GM18868 (cell line): ENCODE measurements around the gene FOSB.
"Not testable (repeated sequence)": the region's sequence is repeated elsewhere in the genome, so short reads cannot be mapped to it uniquely, and the experiment has no call there.

Experiments used
- ATAC-seq: cut with Tn5 transposase; IDR thresholded peaks from one replicate; pipeline ENCODE4 v1.9.1; 2021; ENCODE audit warnings: mild to moderate bottlenecking, moderate library complexity; ENCODE audit not compliant: unreplicated experiment

FOSB gene

DNA sequence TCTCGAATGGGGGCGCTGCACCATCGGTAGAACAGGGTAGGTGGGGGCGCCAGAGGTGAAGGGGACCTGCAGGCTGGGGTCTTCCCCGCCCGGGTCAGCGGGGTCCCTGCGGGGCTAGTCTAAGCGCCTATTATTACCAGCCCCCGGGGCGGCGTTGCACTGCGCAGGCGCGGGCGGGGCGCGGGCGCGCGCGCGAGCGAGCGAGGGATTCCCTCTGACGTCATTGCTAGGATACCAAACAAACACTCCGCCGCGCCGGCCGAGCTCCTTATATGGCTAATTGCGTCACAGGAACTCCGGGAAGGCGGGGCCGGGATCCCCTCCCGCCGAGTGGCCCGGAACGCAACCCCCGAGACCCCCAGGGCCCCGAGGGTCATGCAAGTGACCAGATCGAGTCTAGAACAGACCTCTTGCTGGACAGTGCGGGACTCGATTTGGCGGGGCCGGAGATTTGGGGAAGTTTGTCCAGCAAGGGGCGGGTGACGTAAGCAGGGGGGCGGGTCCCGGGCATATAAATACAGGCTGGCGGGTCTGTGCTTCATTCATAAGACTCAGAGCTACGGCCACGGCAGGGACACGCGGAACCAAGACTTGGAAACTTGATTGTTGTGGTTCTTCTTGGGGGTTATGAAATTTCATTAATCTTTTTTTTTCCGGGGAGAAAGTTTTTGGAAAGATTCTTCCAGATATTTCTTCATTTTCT, at the start of gene FOSB:
TSS of gene FOSB (plus strand) at position 541 of the 703 bp plus-strand sequence. CDS start 591 bp downstream, outside the sequence.
- peak; percentile 46 for ATAC-seq

DNA sequence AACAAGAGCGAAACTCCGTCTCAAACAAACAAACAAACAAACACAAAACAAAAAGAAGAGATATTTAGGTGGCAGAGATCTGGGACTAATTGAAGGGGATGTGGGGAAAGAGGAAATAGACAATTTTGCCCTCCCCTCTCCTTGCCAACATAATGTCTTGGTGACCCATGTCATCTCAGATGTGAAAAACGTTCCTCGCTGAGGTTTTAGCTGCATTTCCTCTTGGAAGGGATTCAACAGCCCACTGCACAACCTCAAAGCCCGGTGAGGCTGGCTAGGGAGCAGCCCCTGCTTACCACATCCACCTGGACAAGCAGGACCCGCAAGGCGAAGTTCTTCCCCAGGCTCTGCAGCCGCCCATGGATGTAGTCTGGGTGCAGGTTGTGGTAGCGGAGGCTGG, 49.0 kb upstream of the FOSB start:
- ATAC-seq, result no peak

DNA sequence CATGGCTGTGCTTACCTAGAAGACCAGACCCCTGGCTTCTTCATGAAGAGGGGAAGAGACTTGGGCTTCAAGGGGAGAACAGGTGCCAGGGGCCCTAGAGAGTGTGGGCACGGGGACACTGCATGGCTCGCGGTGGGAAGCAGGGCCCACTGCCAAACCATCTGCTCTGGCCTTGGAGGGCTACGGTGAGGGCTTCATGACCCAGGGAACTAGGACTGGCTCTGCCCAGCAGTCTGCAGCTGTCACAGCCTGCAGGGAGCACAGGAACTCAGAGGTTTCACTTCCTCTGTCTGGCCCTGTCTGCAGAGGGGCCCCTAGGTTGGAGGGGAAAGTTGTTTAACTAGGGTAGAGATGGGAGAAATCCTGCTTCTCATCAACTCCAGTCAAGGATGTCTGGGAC, 48.4 kb upstream of the FOSB start:
- peak; percentile 64 for ATAC-seq

DNA sequence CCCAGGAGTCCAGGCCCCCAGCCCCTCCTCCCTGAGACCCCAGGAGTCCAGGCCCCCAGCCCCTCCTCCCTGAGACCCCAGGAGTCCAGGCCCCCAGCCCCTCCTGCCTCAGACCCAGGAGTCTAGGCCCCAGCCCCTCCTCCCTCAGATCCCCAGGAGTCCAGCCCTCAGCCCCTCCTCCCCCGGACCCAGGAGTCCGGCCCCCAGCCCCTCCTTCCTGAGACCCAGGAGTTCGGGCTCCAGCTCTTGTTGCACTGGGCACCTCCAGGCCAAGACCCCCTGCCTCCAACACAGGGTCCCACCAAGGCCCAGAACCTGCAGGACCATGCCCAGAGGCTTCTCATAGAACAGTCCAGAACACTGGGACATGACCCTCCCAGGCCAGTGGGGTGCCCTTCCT, 47.9 kb upstream of the FOSB start:
- no peak for ATAC-seq

DNA sequence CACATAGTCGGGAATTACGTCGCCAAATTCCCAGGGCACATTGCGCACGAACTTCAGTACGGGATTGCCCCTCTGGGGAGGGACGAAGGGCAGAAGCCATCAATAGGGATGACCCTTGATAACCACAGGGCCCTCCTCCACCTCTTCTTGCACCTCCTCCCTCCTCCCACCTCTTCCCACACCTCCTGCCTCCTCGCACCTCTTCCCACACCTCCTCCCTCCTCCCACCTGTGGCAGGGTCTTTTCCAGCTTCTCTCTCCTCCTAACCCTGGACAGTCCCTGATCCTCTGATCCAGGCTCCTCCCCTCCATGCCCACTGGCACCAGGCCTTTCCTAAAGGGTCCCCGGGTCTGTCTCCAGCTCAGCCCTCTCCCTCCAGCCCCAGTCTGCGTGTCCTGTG, 47.4 kb upstream of the FOSB start:
- ATAC-seq, result no peak

DNA sequence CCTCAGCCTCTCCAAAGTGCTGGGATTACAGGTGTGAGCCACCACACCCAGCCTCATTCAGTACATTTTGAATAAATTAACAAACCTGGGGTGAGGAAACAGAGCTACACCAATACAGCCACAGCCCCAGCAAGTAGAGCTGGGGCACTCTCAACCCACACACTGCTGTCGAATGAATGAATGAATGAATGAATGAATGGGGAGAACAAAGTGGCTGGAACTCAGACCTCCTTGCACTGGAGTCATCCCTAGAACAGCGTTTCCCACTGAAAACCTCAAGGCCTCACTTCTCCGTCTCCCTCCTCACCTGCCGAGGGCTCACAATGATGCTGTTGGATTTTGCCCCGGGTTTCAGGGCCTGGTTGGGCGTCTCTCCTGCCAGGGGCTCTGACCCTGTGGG, 46.9 kb upstream of the FOSB start:
- ATAC-seq, result no peak

DNA sequence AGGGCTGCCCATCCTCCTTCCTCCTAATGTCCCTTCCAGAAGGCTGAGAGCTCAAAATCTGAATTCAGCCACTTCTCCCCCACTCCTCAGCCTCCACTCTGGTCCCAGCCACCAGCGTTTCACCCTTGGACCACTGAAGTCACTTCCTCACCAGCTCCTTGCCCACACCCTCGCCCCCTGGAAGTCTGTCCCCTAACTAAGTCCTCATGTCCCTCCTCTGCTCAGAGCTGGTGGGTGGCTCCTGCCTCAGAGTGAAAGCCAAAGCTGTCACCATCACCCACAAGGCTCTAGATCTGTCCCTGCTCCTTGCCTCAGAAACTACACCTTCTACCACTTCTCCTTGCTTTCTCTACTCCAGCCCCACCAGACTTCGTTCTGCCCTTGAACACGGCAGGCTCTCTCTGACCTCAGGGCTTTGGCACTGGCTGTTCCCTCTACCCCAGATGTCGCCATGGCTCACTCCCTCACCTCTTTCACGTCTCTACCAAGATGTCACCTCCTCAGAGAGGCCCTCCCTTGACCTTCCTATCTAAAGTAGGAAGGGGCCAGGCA, 45.8 kb upstream of the FOSB start:
- ATAC-seq, result no peak

DNA sequence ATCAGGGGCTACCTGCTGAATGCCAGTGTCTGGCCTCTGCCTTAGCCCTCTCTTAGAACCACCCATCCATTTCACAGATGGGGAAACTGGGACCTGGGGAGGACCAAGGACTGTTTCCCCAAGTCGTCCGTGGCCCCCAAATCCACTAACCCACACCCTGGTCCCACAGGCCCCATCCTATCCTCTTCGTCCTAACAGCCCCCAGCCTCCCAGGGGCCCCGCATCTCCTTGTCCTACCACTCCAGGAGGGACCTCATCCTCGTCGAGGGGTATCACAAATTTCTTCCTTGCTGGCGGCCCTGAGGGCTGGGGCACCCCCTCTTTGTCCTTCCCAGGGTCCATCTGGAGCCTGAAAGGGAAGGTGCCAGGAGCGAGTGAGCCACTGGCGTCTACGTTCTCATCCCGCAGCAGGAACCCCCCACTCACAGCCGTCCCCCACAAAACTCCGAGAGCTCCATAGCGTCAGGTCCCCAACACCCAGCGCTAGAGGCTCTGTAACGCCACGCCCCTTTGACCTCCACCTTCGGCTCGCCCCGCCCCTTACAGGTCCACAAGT, 44.7 kb upstream of the FOSB start:
- no peak for ATAC-seq

DNA sequence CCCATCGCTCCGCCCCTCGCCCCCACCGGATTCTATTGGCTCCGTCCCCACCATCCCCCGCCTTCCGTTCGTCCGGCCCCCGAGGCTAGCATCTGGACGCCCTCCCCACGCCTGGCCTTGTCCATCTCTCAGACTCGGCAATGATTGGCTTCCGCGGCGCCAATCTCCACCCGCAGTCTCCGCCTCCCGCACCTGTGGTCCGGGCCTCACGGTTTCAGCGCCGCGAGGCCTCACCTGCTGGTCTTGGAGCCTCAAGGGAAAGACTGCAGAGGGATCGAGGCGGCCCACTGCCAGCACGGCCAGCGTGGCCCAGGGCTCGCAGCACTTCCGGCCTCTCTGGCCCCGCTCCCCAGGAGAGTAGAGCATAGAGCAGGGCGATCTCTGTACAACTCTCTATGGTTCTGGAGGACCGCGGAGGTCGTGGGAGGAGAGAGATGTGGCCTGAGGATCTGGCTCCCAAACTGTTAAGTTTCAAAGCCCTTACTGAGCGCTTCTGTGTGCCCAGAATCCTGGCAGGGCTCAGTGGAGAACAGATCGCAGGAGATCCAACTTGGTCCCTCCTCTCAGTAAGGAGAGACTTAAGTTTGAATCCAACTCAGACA, 44.1 kb upstream of the FOSB start, which contains the start of gene ERCC1:
TSS of gene ERCC1 (minus strand) at position 329 of the 602 bp plus-strand sequence. CDS start 543 bp downstream, outside the sequence.
- ATAC-seq, result peak; percentile 59

DNA sequence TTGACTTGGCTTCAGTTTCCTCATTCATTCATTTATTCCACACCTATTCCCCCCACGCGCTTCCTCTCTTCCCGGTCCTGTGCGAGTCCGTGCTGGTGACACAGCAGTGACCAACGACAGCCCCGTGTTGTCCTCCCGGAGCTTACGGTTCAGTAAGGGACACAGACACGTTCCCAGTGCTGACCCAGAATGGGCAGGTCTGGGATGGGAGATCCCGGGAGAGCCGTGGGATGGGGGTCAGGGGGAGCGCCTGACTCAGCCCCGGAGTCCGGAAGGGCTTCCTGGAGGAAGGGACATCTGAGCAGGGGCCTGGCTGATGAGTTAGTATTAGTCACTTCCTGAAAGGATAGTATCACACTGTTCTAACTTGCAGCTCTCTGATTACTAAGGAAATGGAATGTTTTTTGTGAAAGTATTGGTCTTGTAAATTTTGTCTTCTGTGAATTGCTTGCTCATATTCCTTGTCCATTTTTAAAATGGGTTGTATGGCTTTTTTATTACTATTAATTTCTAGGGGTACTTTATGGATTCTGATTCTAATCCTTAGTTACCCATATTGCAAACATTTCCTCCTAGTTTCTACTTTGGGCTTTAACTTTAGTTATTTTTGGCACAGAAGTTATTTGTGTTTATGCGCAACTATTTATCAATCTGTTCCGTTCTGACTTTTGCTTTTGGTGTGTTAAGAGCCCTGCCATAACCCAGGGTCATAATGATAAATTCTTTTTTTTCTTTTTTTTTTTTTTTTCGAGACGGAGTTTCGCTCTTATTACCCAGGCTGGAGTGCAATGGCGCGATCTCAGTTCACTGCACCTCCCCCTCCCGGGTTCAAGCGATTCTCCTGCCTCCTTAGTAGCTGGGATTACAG, 43.4 kb upstream of the FOSB start:
- no peak for ATAC-seq

DNA sequence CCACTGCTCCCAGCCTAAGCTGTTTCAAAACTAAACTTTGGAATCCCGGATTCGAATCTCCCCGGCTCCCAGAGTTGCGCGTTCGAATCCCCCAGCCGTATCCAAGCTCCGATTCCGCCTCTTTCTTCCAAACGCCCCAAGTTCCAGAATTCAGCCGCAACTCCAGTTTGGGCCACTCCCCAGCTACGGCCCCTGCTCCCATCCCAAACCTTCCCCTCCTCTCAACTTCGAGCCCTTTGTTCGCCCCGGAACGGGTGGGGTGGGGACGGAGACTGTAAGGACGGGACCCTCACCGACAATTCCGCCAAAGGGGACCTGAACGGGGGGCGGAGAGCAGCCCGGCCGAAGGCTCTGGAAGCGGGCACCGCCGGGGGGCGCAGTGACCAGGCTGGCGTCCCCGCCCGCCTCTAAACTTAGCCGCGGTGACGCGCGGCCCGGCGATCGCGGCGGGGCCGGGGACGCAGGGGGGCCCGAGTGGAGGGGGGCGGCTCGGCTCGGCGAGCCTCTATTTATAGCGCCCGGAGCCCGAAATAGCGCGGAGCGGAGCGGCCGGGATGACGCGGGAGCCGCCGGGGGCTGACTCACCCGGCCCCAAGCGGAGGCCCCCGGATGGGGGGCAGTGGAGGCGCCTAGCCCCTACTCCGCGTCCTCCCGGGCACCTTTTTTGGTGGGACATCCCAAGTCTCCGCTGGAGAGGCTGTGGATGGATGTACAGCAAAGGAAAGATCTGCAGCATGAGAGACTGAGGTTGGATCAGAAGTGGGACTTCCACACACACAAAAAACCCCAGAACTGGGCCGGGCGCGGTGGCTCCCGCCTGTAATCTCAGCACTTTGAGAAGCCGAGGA, 39.2 kb upstream of the FOSB start:
- no peak for ATAC-seq

DNA sequence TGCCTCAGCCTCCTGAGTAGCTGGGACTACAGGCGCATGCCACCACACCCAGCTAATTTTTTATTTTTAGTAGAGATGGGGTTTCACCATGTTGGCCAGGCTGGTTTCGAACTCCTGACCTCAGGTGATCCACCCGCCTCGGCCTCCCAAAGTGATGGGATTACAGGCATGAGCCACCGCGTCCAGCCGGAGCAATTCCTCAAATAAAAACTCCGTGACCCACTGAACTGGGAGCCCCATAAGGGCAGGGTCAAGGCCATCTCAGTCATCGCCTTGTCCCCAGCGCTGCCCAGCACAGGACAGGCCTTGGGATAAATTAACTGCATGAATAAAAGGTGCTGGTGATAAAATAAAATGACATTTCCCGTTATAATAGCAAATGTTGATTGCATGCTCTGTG, 37.9 kb upstream of the FOSB start:
- ATAC-seq, result not testable (repeated sequence)

DNA sequence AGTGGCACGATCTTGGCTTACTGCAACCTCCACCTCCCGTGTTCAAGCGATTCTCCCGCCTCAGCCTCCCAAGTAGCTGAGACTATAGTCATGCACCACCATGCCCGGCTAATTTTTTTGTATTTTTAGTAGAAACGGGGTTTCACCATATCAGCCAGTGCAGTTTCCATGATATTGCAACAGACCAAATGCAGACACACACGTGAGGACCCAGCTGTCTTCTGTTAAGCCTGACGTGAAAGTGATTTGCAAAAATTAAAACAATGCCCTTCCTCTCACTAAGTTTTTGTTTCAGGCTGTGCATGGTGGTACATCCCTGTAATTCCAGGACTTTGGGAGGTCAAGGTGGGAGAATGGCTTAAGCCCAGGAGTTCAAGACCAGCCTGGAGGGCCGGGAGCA, 36.8 kb upstream of the FOSB start:
- not testable (repeated sequence) for ATAC-seq

DNA sequence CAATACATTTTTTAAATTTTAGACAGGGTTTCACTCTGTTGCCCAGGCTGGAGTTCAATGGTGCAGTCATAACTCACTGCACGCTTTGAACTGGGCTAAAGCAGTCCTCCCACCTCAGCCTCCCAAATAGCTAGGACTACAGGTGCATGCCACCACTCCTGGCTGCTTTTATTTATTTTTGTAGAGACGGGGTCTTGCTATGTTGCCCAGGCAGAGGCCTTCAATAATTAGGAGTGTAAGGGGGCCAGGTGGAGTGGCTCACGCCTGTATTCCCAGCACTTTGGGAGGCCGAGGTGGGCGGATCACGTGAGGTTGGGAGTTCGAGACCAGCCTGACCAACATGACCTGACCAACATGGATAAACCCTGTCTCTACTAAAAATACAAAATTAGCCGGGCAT, 35.3 kb upstream of the FOSB start:
- not testable (repeated sequence) for ATAC-seq

DNA sequence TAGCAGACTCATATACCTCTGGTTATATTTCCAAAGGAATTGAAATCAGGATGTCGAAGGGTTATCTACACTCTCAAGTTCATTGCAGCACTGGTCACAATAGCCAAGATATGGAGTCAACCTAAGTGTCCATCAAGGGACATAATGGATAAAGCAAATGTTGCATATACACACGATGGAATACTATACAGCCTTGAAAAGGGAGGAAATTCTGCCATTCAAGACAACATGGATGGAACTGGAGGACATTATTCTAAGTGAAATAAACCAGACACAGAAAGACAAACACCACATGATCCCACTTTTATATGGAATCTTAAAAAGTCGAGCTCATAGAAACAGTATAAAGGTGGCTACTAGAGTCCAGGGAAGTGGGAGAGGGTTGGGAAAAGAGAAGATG, 30.5 kb upstream of the FOSB start:
- no peak for ATAC-seq

DNA sequence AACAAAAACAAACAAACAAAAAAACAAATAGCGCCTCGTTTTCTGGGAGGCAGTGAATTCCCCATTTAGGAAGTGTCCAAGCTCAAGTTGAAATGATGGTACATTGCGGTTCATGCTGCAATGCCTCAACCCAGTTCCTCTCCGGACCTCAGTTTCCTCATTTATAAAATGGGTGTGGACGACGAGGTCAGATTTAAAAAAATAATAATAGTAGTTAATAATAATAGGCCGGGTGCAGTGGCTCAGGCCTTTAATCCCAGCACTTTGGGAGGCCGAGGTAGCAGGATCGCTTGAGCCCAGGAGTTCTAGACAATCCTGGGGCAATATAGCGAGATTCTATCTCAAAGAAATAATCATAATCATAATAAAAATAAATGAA, 28.6 kb upstream of the FOSB start:
- ATAC-seq, result no peak

DNA sequence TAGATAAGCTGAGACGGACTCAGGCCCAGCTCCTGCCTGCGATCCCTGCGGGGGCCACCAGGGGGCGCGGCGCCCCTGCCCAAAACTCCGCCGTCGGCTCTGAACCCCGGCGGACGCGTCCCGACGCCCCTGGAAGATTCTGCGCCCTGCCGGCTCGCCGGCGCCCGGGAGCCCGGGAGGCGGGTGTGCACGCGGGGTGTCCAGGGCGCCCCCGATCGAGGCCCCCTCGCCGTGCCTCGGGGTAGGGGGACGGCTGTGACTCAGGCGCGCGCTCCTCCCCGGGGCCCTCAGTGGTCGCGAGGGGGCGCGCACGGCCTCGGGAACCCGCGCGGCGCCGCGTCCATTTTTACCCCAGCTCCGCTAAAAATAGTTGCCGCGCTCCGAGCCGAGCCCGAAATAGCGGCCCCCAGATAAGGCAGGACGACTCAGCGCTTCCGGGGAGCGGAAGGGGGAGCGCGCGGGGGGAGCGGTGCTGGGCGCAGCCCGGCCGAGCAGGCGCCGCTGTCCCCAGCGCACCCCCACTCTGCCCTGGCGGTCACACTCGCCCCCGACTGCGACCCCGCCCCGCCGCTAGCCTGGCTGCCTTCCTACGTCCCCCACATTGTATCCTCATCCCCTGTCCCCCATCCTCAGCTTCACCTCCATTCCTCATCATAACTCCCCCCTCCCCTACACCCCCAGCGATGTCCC, 28.1 kb upstream of the FOSB start:
- peak; percentile 58 for ATAC-seq

DNA sequence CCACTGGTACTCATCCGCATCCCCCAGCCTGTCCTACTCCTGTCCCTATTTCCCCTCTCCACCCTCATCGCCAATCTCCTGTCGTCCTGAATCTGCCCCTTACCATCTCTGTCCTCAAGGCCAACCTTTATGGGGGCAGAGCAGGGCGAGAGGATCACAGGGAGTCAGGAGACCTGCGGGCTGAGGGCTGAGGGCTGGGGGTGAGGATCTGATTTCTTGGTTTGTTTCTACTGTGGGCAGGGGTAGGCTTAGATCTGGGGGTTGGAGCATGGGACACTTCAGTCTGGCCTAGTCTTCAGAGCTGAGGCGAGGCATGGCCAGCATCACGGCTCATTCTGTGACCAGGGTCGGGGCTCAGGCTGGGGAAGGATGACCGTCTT, 27.5 kb upstream of the FOSB start:
- ATAC-seq, result no peak

DNA sequence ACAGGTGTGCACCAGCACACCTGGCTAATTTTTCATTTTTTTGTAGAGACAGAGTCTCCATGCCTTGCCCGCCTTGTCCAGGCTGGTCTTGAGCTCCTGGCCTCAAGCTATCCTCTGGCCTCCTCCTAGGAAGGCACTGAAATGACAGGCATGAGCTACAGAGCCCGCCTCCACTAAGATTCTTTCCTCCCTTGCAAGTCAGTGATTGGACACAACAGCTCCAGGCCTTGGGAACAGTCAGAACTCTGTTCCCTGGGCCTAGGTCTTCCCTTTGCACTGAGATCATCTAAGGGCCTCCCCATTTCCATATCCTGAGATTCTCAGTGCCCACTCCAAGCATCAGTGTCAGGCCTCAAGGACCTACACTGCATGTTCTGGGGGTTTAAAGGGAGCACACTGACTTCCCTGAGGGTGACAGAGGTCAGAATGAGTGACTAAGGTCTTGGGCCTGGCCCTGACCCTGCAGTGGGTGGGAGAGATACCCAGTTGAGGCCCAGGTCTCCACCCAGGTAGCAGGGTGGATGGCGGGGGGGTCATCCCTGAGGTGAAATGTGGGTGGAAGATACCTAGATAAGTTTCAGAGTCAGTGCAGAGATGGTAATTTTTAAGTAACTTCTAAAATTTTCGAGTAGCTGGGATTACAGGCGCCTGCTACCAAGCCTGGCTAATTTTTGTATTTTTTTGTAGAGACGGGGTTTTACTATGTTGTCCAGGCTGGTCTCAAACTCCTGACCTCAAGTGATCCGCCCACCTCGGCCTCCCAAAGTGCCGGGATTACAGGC, 26.7 kb upstream of the FOSB start:
- ATAC-seq, result no peak
